GM12891 (cell line): ENCODE data around the gene MRPL54.

Experiments
- POLR2A ChIP-seq: IDR thresholded peaks from 2 replicates; pipeline ENCODE4 v1.6.1; 2011; ENCODE audit warnings: low read depth, low read length, control low read depth
- POLR2AphosphoS5 ChIP-seq: IDR thresholded peaks from 2 replicates; pipeline ENCODE4 v1.6.1; 2011; ENCODE audit warnings: low read depth, low read length, control low read depth
- POU2F2 ChIP-seq: IDR thresholded peaks from 2 replicates; pipeline ENCODE4 v1.6.1; 2011; ENCODE audit warnings: low read depth, mild to moderate bottlenecking, control low read depth, low read length, moderate library complexity

DNA sequence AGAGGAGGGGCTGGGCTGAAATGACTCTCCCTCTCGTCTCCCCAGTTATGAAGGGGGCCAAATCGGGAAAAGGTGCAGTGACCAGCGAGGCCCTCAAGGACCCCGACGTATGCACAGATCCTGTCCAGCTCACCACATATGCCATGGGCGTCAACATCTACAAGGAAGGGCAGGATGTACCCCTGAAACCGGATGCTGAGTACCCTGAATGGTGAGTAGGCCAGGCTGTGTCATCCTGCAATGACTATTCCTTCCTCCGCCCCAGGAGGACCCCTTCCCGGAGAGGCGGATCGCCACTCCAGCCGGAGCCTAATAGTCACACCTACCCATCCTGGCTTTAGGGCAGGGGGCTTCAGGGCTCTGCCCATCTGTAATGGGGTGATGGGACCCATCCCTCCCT lies 2.6 kb downstream of the MRPL54 start:
- no peak for TF ChIP-seq POLR2AphosphoS5
- no peak for TF ChIP-seq POLR2A
- TF ChIP-seq POU2F2 = no peak
